NCI-H524 (cell line): ENCODE data around the gene TSPAN4.

Experiments used
- DNase-seq, 2 experiments: peaks; one replicate each; lab custom pipeline; 2025; lab: John Stamatoyannopoulos, UW

Gene TSPAN4

DNA sequence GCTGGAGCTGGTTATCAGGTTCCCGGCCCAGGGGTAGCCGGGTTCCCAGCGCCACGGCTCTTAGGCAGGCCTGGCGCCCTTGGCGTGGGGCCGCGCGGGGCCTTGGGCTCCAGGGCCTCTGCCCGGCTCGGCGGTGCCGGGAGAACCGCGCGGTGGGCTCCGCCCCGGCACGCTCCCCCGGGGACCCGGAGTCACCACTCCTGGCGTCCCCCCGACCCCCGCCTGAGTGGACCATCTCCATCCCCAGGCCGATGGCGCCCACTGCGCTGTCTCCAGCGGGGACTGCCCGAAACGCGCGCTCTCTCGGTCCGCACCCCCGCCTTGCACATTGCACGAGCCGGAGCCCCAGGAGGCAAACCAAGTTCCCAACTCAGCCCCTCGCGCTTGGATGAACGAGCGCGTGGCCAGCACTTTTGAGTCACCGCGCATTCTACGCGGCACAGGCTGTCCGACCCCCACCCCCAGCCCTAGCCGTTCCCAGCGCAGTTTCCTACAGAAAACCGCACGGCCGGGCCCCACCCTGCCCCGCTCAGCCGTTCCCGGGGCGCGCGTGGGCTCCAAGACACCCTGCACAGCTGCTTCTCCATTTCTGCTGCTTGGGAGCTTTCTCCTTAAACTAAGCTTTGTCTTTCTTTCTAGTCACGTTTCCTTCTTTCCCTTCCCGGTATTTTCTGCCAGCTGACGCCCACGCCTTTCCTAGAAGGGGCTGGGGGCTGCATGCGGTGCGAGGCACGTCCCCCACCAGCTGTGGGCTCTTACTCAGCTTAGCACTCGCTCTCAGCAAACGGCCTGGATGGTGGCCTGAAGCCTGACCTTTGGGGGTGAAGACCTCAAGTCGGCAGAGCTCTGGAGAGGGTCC is 68.6 kb downstream of the TSPAN4 start:
- no peak for DNase-seq

GRCh38 chr11:911890-912219 is 69.2 kb downstream of the TSPAN4 start:
- DNase-seq = no peak

DNA sequence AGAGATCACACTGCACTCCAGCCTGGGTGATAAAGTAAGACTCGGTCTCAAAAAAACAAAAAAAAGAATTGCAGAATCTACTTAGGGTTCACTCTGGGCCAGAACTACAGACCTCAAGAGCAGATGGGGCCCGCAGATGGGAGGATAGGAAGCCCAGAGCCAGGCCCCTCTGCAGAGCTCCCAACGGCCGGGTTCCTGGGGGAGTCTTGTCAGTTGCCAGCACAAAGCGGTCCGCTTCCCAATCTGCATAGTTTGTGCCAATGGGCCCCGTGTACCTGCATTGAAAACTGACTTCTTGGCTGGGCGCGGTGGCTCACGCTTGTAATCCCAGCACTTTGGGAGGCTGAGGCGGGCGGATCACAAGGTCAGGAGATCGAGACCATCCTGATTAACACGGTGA is 69.6 kb downstream of the TSPAN4 start:
- DNase-seq = no peak

DNA sequence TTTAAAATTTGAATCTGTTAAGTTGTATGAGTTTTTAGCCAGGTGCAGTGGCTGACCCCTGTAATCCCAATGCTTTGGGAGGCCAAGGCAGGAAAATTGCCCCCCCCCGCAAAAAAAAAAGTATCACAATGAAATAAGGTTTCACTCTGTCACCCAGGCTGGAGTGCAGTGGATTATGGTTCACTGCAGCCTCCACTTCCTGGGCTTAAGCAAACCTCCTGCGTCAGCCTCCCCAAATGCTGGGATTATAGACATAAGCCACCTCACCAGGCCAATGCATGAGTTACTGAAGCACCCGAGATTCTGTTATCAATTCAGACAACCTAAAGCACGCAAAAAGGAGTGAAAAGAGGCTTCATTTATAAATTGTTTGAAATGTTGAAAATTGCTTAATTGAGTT is 70.4 kb downstream of the TSPAN4 start:
- DNase-seq = no peak

- no peak for DNase-seq
These were observed 71.6 kb downstream of the TSPAN4 start for GRCh38 chr11:914204-914603.

GRCh38 chr11:914747-915501 is 72.3 kb downstream of the TSPAN4 start:
- no peak for DNase-seq
